Fibroblast of lung (primary cell): Measurements from ENCODE around the gene VWA8.
"Not testable (repeated sequence)": the region's sequence is repeated elsewhere in the genome, so short reads cannot be mapped to it uniquely, and the experiment has no call there.

Experiments
- CTCF ChIP-seq, 2 donors: IDR thresholded peaks in 1 of 2; conservative IDR thresholded peaks in 1 of 2; 1 replicate in 1 of 2; 2 replicates in 1 of 2; pipeline ENCODE4 v1.5.1; 2011 to 2012; ENCODE audit warnings: low read length in 2 of 2, control low read depth in 1 of 2, inconsistent platforms in 1 of 2, low read depth in 1 of 2, mild to moderate bottlenecking in 1 of 2
- EZH2 ChIP-seq: IDR thresholded peaks from 2 replicates; pipeline ENCODE4 v1.5.1; 2012; ENCODE audit warnings: low read length, control low read depth, mild to moderate bottlenecking; ENCODE audit errors: missing control alignments

GRCh38 chr13:41617633-41618032, 343.3 kb downstream of the VWA8 start:
- not testable (repeated sequence) for TF ChIP-seq CTCF (conservative IDR thresholded peaks at IDR 0.05 in 1 of 2, IDR thresholded peaks at IDR 0.05 in 1 of 2; ENCODE audit: low read depth in 1 of 2, low read length in 2 of 2); EZH2
